GM18861 (cell line): ENCODE measurements around the gene TRAP1.
"Not testable (repeated sequence)": the region's sequence is repeated elsewhere in the genome, so short reads cannot be mapped to it uniquely, and the experiment has no call there.

ENCODE experiments used
- ATAC-seq: cut with Tn5 transposase; IDR thresholded peaks from one replicate; pipeline ENCODE4 v1.9.1; 2021; ENCODE audit not compliant: unreplicated experiment

The TRAP1 gene

GRCh38 chr16:3714378-3714777 is 2.9 kb downstream of the TRAP1 start:
- ATAC-seq: not testable (repeated sequence)

- ATAC-seq: no peak
Observed at GRCh38 chr16:3713587-3714242, 3.6 kb downstream of the TRAP1 start.

GRCh38 chr16:3712861-3713372 is 4.4 kb downstream of the TRAP1 start:
- no peak for ATAC-seq

- no peak for ATAC-seq
Observed at GRCh38 chr16:3706253-3707012, 10.9 kb downstream of the TRAP1 start.

- ATAC-seq: no peak
Observed at GRCh38 chr16:3702082-3702481, 15.2 kb downstream of the TRAP1 start.

GRCh38 chr16:3701531-3701930 is 15.8 kb downstream of the TRAP1 start:
- no peak for ATAC-seq

GRCh38 chr16:3698941-3699340 is 18.4 kb downstream of the TRAP1 start:
- no peak for ATAC-seq

- ATAC-seq: no peak
Observed at GRCh38 chr16:3696425-3697218, 20.7 kb downstream of the TRAP1 start.

- no peak for ATAC-seq
Observed at GRCh38 chr16:3695610-3696369, 21.5 kb downstream of the TRAP1 start.

GRCh38 chr16:3694051-3694450 is 23.3 kb downstream of the TRAP1 start:
- no peak for ATAC-seq

GRCh38 chr16:3691761-3692160 is 25.6 kb downstream of the TRAP1 start:
- ATAC-seq: no peak

GRCh38 chr16:3690980-3691720 is 26.2 kb downstream of the TRAP1 start:
- ATAC-seq: no peak

- peak; percentile 75 for ATAC-seq
Observed at GRCh38 chr16:3690470-3690928, 26.8 kb downstream of the TRAP1 start.

- ATAC-seq: no peak
Observed at GRCh38 chr16:3689731-3690130, 27.6 kb downstream of the TRAP1 start.

- ATAC-seq: no peak
Observed at GRCh38 chr16:3687792-3688191, 29.5 kb downstream of the TRAP1 start.

GRCh38 chr16:3687021-3687420 is 30.3 kb downstream of the TRAP1 start:
- no peak for ATAC-seq

GRCh38 chr16:3681206-3681605 is 36.1 kb downstream of the TRAP1 start:
- no peak for ATAC-seq

- no peak for ATAC-seq
Observed at GRCh38 chr16:3677994-3678393, 39.3 kb downstream of the TRAP1 start.

GRCh38 chr16:3675601-3676130 is 41.7 kb downstream of the TRAP1 start:
- ATAC-seq: no peak
